HG03558 (cell line): ENCODE results near the gene HSPBP1.

Experiments
- ATAC-seq: cut with Tn5 transposase; IDR thresholded peaks from one replicate; pipeline ENCODE4 v1.9.1; 2021; ENCODE audit warnings: moderate number of reproducible peaks; ENCODE audit not compliant: unreplicated experiment; ENCODE audit errors: extremely low read depth

The HSPBP1 gene

GRCh38 chr19:55305983-55306562, 26.2 kb upstream of the HSPBP1 start:
- no peak for ATAC-seq

GRCh38 chr19:55305491-55305890, 25.6 kb upstream of the HSPBP1 start:
- ATAC-seq = no peak

DNA sequence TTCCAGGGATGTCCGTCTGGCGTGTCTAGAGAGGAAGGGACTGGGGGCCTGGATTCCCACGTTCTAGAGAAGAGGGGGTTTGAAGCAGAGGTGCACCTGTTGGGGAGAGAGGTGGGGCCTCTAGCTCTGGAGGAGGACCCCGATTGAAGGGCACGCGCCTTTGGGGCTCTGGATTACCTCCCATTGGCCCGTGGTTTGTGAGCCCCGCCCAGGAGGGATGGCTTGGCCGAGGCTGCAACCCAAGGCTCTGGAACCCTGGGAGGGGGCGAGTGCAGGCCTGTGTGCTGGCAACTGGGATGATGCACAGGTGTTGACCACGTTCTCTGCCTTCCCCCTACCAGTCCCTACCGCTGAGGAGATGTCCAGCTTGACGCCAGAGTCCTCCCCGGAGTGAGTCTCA, 25.1 kb upstream of the HSPBP1 start:
- ATAC-seq = no peak

- ATAC-seq = no peak
Measured at GRCh38 chr19:55304279-55304978, 24.5 kb upstream of the HSPBP1 start.

GRCh38 chr19:55303477-55303876, 23.6 kb upstream of the HSPBP1 start:
- no peak for ATAC-seq

DNA sequence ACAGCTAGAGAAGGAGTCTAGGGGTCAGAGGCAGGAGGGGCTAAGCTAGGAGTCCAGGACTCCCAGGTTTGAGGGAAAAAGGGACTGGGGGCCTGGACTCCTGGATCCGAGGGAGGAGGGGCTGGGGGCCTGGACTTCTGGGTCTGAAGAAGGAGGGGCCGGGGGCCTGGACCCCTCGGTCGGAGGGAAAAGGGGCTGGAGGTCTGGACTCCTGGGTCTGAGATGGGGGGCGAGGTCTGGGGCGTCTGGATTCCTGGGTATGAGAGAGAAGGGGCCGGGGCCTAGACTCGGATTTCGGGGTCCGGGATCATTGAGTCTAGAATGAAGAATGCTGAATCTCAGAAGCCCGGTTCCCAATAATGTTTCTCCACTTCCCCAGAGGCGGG, 22.4 kb upstream of the HSPBP1 start:
- no peak for ATAC-seq

GRCh38 chr19:55301459-55302317, 21.8 kb upstream of the HSPBP1 start:
- ATAC-seq = no peak

DNA sequence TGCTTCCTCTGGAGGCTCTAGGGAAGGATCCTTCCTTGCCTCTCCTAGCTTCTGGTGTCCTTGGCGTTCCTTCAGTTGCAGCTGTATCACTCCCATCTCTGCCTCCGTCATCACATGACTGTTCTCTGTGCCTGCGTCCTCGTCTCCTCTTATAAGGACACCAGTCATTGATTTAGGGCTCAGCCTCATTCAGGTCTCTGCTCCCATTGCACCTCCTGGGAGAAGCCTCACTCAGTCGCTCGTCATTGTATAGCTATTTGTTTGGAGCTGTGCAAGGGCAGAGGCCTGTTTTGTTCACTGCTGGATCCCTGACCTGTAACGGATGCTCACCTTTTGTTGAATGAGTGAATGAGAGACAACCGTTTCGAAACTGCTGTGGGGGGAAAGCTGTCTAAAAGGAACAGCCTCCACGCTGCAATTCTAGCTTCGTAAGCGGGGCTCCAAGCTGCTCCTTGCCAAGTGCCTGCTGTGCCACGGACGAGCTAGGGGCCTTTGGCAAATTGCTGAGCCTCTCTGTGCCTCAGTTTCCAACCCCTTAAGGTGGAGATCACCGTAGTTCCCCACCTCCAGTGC, 21.1 kb upstream of the HSPBP1 start:
- no peak for ATAC-seq

GRCh38 chr19:55299991-55300390, 20.1 kb upstream of the HSPBP1 start:
- ATAC-seq = no peak

GRCh38 chr19:55297267-55297666, 17.4 kb upstream of the HSPBP1 start:
- no peak for ATAC-seq

- ATAC-seq = no peak
Measured at GRCh38 chr19:55289117-55289796, 9.3 kb upstream of the HSPBP1 start.

DNA sequence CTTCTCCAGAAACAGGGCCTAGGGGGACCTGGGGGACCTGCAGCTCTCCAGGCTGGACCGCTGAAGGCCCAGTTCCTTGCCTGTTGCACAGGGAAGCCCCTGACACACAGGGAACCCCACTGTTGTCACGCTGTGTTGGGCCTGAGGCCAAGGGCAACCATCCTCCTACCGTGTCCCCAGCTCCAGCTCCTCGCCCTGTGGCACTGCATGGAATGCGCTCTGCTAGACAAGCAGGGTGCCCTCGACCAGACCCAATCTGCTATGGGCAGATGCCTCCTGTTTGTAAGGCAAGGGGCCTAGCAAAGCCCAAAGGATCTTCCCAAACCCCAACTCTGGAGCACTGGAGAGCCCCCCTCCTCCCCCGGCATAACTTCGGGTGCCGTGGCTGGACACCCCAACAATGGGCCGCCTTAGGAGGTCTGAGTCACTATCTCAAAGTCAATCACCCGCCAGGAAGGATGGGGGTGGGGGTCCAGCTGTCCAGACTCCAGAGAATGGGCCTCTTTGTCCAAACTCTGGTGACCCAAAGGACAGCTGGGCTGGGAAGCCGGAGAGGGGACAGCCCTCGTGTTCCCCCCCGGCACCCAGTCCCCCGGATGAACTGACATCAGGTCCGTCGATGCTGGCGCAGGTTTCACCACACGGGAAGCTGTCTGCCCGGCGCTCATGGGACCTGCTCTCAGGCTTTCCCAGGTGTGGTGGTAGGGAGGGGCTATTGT, 7.6 kb upstream of the HSPBP1 start:
- ATAC-seq = no peak

DNA sequence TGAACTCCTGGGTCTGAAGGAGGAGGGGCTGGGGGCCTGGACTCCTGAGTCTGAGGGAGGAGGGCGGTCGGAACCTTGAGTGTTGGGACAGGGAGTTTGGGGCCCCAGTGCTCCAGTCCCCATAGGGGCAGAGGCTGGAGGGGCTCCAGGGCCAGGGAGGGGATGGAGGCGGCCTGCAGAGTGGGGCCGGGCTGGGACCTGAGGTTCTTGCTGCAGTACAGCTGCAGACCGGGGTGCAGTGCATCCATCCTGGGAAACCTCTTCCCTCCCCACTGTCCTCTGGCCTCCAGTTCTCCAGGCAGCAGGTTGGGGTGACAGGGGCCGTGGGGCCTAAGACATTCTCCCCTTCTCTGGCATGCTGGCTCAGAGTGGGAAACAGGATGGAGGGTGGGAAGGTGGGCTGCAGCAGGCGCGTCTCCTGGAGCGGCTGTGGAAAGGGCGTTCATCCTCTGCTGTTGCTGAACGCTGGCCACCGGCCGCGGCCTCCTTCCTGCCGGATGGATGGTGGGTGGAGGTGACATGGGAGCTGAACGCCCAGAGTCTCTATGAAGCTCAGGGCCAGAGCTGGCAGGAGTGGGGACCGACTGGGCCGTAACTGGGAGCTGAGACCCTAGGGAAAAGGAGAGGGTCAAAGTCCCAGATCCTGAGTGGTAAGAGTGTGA, 5.5 kb upstream of the HSPBP1 start:
- ATAC-seq = no peak

DNA sequence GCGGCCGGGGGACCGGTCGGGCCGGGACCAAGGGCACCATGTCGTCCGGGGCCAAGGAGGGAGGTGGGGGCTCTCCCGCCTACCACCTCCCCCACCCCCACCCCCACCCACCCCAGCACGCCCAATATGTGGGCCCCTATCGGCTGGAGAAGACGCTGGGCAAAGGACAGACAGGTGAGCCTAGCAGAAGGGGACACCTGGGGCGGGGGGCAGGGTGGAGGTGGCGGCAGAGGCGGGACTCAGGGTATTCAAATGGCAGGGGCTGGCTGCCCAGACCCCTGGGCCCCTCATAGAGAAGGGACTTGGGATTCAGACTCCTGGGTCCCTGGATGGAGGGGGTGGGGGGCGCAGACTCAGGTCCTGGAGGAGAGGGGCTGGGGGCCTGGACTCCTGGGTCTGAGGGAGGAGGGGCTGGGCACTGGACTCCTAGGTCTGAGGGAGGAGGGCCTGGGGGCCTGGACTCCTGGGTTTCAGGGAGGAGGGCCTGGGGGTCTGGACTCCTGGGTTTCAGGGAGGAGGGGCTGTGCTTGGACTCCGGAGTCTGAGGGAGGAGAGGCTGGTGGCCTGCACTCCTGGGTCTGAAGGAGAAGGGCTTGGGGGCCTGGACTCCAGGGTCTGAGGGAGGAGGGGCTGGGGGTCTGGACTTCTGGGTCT, 4.6 kb upstream of the HSPBP1 start:
- no peak for ATAC-seq

DNA sequence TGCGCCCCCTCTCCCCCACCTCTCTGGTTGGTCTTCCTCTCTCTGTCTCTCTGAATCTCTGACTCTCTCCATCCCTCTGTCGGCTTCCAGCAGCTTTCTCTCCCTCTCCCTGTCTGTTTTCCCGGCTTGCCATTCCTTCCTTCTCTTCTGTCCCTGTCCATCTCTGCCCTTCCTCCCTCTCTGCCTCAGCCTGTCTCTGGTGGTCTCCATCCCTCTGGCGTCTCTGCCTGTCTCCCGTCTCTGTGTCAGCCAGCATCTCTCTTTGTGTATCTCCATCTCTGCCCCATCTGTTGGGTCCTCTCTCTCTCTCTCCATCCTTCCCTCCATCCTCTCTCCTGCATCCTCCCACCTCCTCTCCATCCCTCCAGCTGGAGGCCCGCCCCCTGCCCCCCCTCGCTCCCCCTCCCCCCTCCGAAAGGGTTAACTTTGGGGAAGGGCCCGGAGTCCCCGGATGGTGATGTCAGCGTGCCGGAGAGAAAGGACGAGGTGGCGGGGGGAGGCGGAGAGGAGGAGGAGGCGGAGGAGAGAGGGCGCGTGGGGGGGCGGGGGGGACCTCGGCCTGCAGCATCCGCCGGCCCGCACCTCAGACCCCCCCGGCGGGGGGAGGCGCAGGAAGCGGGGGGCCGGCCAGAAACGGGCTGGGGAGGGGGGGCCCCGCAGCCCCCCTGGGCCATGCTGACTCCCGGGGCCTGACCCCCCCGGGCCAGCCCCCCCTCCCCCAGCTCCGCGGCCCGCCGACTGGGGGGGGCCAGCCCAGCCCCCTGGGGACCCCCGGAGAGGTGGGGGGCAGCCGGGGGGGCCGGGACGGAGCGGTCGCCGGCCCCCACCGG, 3.9 kb upstream of the HSPBP1 start, which contains the start of gene BRSK1:
Gene BRSK1, plus strand, starts transcription at position 450 of the 830 bp plus-strand sequence. CDS start 446 bp downstream, outside the sequence.
- ATAC-seq = no peak

- ATAC-seq = no peak
Measured at GRCh38 chr19:55279340-55279739, 570 bp downstream of the HSPBP1 start.

DNA sequence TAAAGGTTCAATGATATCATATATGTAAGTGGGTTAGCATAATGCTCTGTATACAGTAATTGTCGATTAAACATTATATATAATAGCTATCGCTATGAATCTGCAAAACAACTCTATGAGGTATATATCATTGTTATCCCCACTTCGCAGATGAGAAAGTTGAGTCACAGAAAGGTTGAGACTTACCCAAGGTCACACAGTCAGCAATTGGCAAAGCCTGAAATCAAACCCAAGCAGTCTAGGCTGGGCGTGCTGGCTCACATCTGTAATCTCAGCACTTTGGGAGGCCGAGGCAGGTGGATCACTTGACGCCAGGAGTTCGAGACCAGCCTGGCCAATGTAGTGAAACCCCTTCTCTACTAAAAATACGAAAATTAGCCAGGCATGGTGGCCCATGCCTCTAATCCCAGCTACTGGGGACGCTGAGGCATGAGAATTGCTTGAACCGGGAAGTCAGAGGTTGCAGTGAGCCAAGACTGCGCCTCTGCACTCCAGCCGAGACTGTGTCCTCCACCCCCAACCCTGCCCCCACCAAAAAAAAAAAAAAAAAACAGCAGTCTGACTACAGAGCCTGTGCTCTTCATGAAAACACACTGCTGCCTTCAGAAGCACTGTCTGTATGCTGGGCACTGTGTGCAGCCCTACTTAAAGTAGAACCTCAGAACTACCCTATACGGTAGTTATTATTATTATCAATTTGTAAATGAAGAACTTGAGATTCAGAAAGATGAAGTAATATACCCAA, 1.3 kb downstream of the HSPBP1 start:
- no peak for ATAC-seq
